WERI-Rb-1 (cell line): ENCODE results near the gene XKR3.
"Not testable (repeated sequence)": the region's sequence is repeated elsewhere in the genome, so short reads cannot be mapped to it uniquely, and the experiment has no call there.

Experiments
- DNase-seq: peaks from one replicate; pipeline ENCODE4 v3.0.0-alpha.2; 2020
- H3K27ac ChIP-seq: fragments of 250-450 bp; sonication (Bioruptor Pico); 2 replicates; pipeline ENCODE4 v1.5.1; 2020; ENCODE audit warnings: mild to moderate bottlenecking, moderate library complexity
- H3K27me3 ChIP-seq: fragments of 250-450 bp; sonication (Bioruptor Pico); 2 replicates; pipeline ENCODE4 v1.5.1; 2021; ENCODE audit warnings: mild to moderate bottlenecking, low read depth, moderate library complexity; ENCODE audit not compliant: insufficient read depth, severe bottlenecking
- H3K36me3 ChIP-seq: fragments of 250-450 bp; sonication (Bioruptor Pico); 2 replicates; pipeline ENCODE4 v1.5.1; 2020; ENCODE audit warnings: mild to moderate bottlenecking, moderate library complexity
- H3K4me3 ChIP-seq: 2 replicates; pipeline ENCODE4 v1.5.1; 2011; ENCODE audit warnings: low read depth, mild to moderate bottlenecking, control low read depth, low read length
- H3K9me3 ChIP-seq: fragments of 250-450 bp; sonication (Bioruptor Pico); 2 replicates; pipeline ENCODE4 v1.5.1; 2021; ENCODE audit warnings: mild to moderate bottlenecking, moderate library complexity; ENCODE audit not compliant: severe bottlenecking
- TF ChIP-seq, protein P1 (sequence below): IDR thresholded peaks from 2 replicates; pipeline ENCODE4 v1.5.1; 2011; ENCODE audit warnings: low read depth, mild to moderate bottlenecking, control low read depth, inconsistent platforms, low read length

XKR3 gene

DNA sequence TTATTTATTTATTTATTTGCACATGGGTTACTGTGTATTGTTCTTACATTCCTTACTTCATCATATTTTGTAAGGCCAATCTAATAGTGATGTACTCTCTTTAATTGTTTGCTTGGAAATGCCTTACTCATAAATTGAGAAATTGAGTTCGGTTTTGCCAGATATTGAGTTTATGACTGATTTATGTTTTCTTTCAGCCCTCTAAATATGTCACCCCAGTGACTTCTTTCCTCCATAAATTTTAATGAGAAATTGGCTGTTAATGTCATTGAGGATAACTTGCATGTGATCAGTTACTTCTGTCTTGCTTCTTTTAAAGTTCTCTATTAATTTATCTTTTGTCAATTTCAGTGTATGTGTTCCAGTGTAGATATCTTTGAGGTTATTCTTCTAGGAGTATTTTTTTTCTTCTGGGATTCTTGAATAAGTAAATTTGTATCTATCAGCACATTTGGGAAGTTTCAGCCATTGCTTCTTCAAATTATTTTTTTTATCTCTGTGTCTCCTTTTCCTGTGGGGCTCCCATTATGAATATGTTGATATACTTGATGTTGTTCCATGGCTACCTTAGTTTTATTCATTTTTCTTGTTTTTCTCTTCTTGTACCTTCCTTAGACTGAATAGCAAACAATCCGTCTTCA is 47.8 kb downstream of the XKR3 start:
- H3K9me3 ChIP-seq, result no peaks in the 10 kb centered on the region
- no peaks in the 10 kb centered on the region for H3K36me3 ChIP-seq
- peaks cover 47% of the 10 kb centered on the region for H3K27me3 ChIP-seq
- TF ChIP-seq, protein P1, sequence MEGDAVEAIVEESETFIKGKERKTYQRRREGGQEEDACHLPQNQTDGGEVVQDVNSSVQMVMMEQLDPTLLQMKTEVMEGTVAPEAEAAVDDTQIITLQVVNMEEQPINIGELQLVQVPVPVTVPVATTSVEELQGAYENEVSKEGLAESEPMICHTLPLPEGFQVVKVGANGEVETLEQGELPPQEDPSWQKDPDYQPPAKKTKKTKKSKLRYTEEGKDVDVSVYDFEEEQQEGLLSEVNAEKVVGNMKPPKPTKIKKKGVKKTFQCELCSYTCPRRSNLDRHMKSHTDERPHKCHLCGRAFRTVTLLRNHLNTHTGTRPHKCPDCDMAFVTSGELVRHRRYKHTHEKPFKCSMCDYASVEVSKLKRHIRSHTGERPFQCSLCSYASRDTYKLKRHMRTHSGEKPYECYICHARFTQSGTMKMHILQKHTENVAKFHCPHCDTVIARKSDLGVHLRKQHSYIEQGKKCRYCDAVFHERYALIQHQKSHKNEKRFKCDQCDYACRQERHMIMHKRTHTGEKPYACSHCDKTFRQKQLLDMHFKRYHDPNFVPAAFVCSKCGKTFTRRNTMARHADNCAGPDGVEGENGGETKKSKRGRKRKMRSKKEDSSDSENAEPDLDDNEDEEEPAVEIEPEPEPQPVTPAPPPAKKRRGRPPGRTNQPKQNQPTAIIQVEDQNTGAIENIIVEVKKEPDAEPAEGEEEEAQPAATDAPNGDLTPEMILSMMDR, result no peak
- no peak overlapping the region for H3K4me3 ChIP-seq
- no peak for DNase-seq
- no peak overlapping the region for H3K27ac ChIP-seq

DNA sequence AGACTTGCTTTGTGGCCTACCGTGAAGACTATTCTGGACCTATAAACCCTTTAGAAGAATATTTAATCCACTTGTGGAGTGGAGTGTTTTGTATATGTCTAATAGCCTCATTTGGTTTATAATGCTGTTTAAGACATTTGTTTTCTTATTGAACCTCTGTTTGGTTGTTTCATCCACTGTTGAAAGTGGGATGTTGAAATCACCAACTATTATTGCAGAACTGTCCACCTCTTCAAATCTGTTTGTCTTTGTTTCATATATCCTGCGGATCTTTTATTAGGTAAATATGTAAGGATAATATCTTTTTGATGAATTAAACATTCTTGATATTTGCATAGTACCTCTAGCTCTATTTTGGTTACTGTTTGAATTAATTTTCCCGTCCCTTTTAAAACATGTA is 49.1 kb downstream of the XKR3 start:
- DNase-seq, result no peak
- TF ChIP-seq, protein P1, result no peak
- H3K9me3 ChIP-seq, result no peaks in the 10 kb centered on the region
- no peak overlapping the region for H3K4me3 ChIP-seq
- peaks cover 37% of the 10 kb centered on the region for H3K27me3 ChIP-seq
- no peaks in the 10 kb centered on the region for H3K36me3 ChIP-seq
- H3K27ac ChIP-seq, result no peak overlapping the region

DNA sequence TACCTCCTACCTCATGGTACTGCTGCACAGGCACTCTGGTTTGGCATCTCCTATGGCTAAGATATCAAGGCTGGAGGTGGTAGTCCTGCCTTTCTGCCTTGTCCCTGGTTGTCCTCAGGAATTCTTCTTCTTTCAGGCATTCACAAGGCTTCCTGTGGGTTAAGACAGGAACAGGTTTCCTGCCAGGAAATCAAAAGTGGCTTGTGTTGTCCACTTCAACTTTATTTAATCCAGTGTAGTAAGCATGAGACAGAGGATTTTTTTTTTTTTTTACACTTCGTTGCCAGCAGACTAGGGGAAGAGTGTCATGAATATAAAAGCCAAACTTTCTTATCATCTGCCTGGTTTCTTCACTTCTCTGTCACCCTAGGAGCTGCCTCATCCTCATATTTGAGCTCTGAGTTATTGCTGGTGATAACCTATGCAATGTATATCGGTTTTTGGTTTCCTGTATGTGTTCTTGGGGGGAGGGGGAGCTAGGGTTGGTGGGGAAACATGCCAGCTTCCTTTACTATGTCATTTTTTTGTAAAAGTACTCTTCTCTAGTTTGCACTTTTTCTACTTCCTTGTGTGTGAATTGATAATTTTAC is 50.2 kb downstream of the XKR3 start:
- H3K27me3 ChIP-seq, result peaks cover 30% of the 10 kb centered on the region
- DNase-seq, result no peak
- H3K4me3 ChIP-seq, result no peak overlapping the region
- TF ChIP-seq, protein P1, result no peak
- H3K9me3 ChIP-seq, result no peaks in the 10 kb centered on the region
- H3K36me3 ChIP-seq, result no peaks in the 10 kb centered on the region
- no peak overlapping the region for H3K27ac ChIP-seq

DNA sequence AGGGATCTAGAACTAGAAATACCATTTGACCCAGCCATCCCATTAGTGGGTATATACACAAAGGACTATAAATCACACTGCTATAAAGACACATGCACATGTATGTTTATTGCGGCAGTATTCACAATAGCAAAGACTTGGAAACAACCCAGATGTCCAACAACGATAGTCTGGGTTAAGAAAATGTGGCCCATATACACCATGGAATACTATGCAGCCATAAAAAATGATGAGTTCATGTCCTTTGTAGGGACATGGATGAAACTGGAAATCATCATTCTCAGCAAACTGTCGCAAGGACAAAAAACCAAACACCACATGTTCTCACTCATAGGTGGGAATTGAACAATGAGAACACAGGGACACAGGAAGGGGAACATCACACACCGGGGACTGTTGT is 53.6 kb downstream of the XKR3 start:
- peaks cover 11% of the 10 kb centered on the region for H3K27me3 ChIP-seq
- not testable (repeated sequence) for H3K36me3 ChIP-seq, H3K9me3 ChIP-seq, H3K4me3 ChIP-seq, H3K27ac ChIP-seq, DNase-seq

DNA sequence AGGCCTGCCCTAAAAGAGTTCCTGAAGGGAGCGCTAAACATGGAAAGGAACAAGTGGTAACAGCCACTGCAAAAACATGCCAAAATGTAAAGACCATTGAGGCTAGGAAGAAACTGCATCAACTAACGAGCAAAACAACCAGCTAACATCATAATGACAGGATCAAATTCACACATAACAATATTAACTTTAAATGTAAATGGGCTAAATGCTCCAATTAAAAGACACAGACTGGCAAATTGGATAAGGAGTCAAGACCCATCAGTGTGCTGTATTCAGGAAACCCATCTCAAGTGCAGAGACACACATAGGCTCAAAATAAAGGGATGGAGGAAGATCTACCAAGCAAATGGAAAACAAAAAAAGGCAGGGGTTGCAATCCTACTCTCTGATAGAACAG is 57.3 kb downstream of the XKR3 start:
- H3K36me3 ChIP-seq, H3K27ac ChIP-seq, H3K27me3 ChIP-seq, H3K9me3 ChIP-seq, DNase-seq, H3K4me3 ChIP-seq: not testable (repeated sequence)

DNA sequence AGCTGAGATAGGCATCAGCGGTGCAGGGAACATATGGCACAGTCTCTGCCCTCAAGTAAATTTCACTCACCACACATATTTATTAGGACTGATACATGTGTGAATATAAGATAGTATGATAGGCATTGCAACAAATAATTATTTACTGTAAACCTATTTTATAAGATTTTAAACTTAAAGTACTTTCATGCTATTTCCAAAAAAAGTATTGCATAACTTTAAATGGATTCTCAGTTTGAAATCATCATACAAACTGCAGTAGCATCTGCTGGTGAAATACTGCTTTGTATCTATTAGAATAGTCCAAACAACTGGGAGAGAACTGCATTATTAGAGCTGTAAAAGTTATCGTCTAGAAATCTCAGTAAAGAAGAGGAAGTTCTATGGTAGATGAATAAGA is 63.0 kb downstream of the XKR3 start:
- DNase-seq, H3K36me3 ChIP-seq, H3K27me3 ChIP-seq, H3K9me3 ChIP-seq, H3K27ac ChIP-seq, H3K4me3 ChIP-seq: not testable (repeated sequence)

DNA sequence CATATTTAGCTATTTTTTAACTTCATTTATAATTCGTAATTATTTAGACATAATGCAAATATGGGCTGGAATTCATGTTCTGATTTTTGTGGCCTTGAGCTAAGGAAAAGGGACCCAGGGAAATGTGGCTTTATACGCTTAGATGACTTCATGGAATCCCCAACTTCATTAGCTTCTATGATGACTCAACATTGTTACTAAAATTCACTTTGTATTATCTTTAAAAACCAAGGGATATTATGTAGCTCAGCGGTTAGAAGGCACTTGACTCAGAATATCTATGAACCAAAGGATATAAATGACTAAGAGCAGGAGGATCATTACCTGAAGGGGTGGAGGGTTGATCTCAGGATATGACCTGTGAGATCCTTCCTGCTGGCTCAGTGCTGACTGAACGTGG is 64.8 kb downstream of the XKR3 start:
- not testable (repeated sequence) for H3K4me3 ChIP-seq, H3K9me3 ChIP-seq, H3K36me3 ChIP-seq, H3K27ac ChIP-seq, H3K27me3 ChIP-seq, DNase-seq

DNA sequence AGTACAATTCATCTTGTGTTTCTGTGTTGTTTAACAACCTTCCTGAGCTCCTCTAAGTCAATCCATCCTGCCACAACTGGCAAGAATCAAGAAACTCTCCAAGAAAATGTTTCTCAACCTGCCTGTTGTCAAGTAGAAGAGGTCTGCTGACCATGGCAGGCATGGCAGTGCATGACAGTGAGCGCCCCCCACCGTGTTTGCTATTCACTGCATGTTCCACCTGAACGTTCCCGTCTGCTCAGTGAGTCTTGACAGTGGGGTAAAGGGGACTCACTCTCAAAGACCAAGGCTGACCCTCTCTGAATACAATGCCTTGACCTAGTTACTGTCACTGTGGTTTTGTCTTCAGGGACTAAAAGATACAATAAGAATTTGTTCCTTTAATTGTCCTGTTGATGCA is 75.9 kb downstream of the XKR3 start:
- not testable (repeated sequence) for H3K9me3 ChIP-seq, DNase-seq, H3K36me3 ChIP-seq, H3K27me3 ChIP-seq, H3K27ac ChIP-seq, H3K4me3 ChIP-seq

DNA sequence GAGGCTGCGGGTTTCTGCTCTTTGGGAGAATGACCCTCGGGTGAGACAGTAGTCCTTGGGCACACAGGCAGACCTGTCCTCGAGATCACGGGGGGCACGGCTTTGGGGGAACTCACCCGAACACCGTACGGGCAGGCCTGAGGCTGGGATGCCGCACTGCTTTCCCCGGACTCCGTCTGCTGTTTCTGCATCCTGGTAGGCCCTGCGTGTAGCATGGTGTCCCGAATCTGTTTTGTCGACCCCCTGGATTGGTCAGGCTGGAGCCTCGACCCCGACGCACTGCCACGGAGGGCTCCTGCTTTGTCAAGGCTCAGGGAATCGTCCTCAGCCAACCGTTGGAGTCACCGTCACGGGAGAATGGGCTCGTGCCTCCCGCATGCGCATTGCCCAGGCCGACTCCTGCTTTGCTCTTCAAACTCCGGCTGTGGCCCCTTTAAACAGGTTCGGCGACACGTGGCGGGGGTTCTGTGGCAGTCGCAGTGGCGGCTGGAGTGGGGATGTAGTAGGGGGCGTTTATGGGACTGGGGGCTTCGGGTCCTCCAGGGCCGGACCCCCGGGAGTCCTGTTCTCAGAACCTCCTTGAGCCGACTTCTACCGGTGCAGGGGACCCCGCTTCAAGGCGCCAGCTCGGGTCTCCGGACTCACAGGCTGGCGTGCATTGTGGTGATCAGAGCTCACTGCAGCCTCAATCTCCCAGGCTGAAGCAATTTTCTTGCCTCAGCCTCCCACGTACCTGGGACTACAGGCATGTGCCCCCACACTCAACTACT is 76.9 kb downstream of the XKR3 start:
- not testable (repeated sequence) for DNase-seq, H3K9me3 ChIP-seq, H3K4me3 ChIP-seq, H3K27me3 ChIP-seq, H3K36me3 ChIP-seq, H3K27ac ChIP-seq

DNA sequence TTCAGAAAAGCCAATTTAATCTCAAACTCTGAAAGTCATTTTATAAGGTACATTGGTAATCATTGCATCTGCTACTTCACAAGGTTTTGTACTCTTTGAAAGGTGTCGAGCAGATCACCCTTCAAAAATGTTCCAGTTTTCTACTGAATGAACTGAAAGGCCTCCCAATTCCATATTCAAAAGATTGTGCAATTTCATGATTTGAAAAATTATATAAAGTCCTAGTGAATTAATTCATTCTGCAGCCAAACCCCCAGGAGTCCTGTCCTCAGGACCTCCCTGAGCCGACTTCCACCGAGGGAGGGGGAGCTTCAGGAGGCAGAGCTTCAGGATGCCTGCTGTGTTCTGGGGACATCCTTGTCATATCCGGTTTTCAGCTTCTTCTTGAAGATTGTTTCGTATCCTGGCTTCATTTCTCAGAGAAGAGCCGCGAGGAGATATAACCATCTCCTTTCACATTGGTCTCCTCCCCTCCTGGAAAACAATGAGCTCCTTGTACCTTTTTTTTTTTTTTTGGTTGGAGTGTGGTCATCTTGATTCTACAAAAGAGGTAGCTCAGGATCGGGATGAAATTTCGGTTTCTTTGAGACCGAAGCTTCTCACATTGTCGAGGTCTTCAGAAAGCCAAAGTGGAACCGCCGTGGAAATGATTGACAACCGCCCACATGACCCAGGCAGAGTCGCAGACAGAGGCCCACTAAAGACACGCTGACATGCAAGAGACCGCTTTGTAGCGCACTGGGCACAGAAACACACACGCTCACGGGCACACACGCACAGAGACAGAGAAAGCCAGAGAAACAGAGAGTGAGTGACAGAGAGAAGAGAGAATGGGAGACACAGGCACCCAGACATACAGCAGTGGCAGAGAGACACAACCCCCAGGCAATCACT is 77.7 kb downstream of the XKR3 start:
- H3K9me3 ChIP-seq, H3K4me3 ChIP-seq, DNase-seq, H3K36me3 ChIP-seq, H3K27me3 ChIP-seq, H3K27ac ChIP-seq: not testable (repeated sequence)

DNA sequence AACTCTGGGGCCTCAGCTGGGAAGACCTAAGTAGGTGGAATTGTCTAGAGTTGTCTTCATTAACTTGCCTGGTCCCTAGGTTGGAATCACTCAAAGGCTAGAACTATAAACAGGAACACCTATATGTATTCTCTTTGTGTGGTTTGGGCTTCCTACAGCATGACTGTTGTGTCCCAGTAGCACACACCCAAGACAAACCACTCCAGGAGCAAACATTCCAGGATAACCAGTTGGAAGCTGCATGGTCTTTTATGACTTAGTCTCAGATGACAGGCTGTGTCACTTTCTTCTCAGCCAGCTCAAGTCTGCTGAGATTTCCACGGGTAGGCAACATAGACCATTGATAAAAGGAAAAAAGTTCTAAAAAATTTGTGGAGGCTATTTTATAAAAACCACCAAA is 90.9 kb downstream of the XKR3 start:
- not testable (repeated sequence) for H3K36me3 ChIP-seq, DNase-seq, H3K27ac ChIP-seq, H3K9me3 ChIP-seq, H3K4me3 ChIP-seq
- H3K27me3 ChIP-seq, result peaks cover 18% of the 10 kb centered on the region
